GM12865 (cell line): ENCODE data around the gene BBOX1.

ENCODE experiments used
- DNase-seq: peaks from one replicate; pipeline ENCODE4 v3.0.0; 2010; ENCODE audit warnings: low read depth
- H3K4me3 ChIP-seq: 2 replicates; pipeline ENCODE4 v1.5.1; 2011; ENCODE audit warnings: mild to moderate bottlenecking, low read depth, low read length, control low read depth
- CTCF ChIP-seq: IDR thresholded peaks from 2 replicates; pipeline ENCODE4 v1.5.1; 2011; ENCODE audit warnings: low read length, control low read depth, low read depth, inconsistent platforms; ENCODE audit not compliant: insufficient read depth; ENCODE audit errors: missing control alignments

BBOX1 gene

DNA sequence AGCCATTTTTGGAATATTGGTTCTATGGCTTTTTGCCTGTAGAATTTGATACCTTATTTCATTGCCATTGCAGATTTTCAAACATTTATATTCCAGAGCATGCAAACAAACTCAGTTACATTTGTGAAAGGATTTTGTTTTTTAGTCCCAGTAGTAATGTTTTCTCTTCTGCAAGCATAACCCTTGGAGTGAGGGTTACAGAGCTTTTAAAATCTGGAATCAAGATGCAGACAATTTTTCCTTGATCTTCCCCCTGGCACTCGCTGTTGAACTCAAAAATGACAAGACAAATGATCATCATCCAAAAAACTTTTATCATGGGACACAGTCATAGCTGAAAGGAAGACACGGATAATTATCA, 20.8 kb downstream of the BBOX1 start:
- no peak for DNase-seq
- no peak for TF ChIP-seq CTCF
- H3K4me3 ChIP-seq = no peak overlapping the region

- DNase-seq = no peak
- H3K4me3 ChIP-seq = no peak overlapping the region
- TF ChIP-seq CTCF = no peak
Observed at GRCh38 chr11:27064086-27064485, 23.5 kb downstream of the BBOX1 start.

DNA sequence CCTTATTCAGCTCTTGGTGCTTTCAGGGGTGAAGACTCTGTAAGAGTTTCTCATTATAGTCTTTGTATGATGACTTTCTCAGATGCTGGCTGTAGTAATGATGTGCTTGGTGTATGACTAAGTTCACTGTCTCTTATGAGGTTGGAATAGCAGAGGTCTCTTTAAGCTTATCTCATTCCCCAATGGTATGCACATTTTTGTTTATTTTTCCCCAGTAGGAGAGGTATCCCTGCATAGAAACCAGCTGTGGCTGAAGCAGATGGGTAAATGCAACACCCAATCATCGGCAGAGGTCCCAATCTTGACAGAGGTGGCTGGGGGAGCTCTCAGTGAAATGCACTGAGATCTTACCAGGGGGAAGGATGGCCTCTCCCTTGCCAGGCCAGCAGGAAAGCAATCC, 34.6 kb downstream of the BBOX1 start:
- H3K4me3 ChIP-seq = no peak overlapping the region
- no peak for TF ChIP-seq CTCF
- DNase-seq = no peak

GRCh38 chr11:27075655-27076054, 35.0 kb downstream of the BBOX1 start:
- no peak for TF ChIP-seq CTCF
- DNase-seq = no peak
- no peak overlapping the region for H3K4me3 ChIP-seq

- TF ChIP-seq CTCF = no peak
- DNase-seq = no peak
Observed at GRCh38 chr11:27076121-27076589, 35.5 kb downstream of the BBOX1 start.

DNA sequence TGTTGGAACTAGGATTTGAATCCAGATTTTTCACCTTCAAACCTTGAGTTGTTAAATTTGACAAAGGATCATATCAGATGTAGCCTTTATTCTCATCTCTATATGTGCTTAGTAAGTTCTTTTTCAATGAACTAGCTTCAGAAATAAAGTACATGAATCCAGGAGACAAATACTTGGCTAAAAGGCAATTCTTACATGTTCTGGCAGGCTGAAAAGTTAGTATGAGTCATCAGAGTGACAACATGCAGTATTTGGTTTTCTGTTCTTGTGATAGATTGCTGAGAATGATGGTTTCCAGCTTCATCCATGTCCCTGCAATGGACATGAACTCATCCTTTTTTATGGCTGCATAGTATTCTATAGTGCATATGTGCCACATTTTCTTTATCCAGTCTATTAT, 40.4 kb downstream of the BBOX1 start:
- no peak overlapping the region for H3K4me3 ChIP-seq
- DNase-seq = no peak
- no peak for TF ChIP-seq CTCF

More at GRCh38 chr11:27076121-27076589, 35.5 kb downstream of the BBOX1 start:
- no peak overlapping the region for H3K4me3 ChIP-seq

GRCh38 chr11:27083241-27083640, 42.6 kb downstream of the BBOX1 start:
- no peak overlapping the region for H3K4me3 ChIP-seq
- no peak for TF ChIP-seq CTCF
- no peak for DNase-seq
